Measurements from ENCODE around the gene DPP6.
A peak's percentile ranks its signal among the peaks of the same experiment; 100 is the strongest.

DNA sequence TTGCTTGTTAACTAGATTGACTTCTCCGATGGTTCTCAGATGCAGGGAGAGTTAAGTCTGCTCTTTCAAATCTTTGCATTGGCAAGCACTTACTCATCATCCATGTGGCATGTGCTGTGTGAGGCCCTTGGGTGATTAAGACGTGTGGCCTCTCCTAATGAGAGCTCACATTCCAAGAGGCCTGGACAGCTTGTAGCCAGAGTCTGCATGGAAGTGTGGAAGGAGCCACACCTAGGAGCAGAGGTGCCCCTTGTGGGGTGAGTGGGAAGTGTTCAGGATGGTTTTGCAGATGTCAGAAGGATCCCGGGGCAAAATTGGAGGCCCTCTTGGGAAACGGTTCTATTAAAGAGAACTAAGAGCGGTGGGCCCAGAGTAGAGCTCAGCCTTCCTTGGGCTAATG lies 724.8 kb downstream of the DPP6 start:
- TF ChIP-seq, protein P1, sequence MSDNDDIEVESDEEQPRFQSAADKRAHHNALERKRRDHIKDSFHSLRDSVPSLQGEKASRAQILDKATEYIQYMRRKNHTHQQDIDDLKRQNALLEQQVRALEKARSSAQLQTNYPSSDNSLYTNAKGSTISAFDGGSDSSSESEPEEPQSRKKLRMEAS (IDR thresholded peaks at IDR 0.05; ENCODE audit: low read depth), result no peak
- TF ChIP-seq CTCF (IDR thresholded peaks at IDR 0.05) (no peak), EZH2phosphoT487 (IDR thresholded peaks at IDR 0.05; ENCODE audit: borderline replicate concordance, low read depth) (no peak), USF1 (IDR thresholded peaks at IDR 0.05; ENCODE audit: borderline replicate concordance, low read depth) (no peak), EP300 (IDR thresholded peaks at IDR 0.05; ENCODE audit: borderline replicate concordance in 1 of 2, low read depth in 1 of 2, low read length in 1 of 2) (no peak), FOXJ3 (CRISPR knock-in tag; IDR thresholded peaks at IDR 0.05) (no peak), TAF1 (IDR thresholded peaks at IDR 0.05; ENCODE audit: borderline replicate concordance, low read depth, low read length) (no peak), JUND (IDR thresholded peaks at IDR 0.05) (no peak), YY1 (IDR thresholded peaks at IDR 0.05; ENCODE audit: low read depth) (no peak), NRF1 (IDR thresholded peaks at IDR 0.05; ENCODE audit: low read depth, low read length) (no peak), RAD21 (IDR thresholded peaks at IDR 0.05; ENCODE audit: low read length) (peak; percentile 15; the same call in 1 of the 2 replicates)
- TF ChIP-seq, protein P2, sequence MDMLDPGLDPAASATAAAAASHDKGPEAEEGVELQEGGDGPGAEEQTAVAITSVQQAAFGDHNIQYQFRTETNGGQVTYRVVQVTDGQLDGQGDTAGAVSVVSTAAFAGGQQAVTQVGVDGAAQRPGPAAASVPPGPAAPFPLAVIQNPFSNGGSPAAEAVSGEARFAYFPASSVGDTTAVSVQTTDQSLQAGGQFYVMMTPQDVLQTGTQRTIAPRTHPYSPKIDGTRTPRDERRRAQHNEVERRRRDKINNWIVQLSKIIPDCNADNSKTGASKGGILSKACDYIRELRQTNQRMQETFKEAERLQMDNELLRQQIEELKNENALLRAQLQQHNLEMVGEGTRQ (IDR thresholded peaks at IDR 0.05; ENCODE audit: borderline replicate concordance, low read depth, low read length), result no peak
